A204.1 (cell line): ENCODE results near the gene SMARCAD1.
"Not testable (repeated sequence)": the region's sequence is repeated elsewhere in the genome, so short reads cannot be mapped to it uniquely, and the experiment has no call there.

Experiments
- FAIRE-seq: peaks from 2 replicates; lab custom pipeline; 2012; peaks lifted over from hg19 to GRCh38; lab: Jason Lieb, UNC

The SMARCAD1 gene

GRCh38 chr4:94232519-94232918 is 24.9 kb downstream of the SMARCAD1 start:
- FAIRE-seq = no peak

- FAIRE-seq = no peak
Measured at GRCh38 chr4:94235825-94236224, 28.2 kb downstream of the SMARCAD1 start.

GRCh38 chr4:94237271-94237670 is 29.6 kb downstream of the SMARCAD1 start:
- FAIRE-seq = no peak

GRCh38 chr4:94238160-94238559 is 30.5 kb downstream of the SMARCAD1 start:
- FAIRE-seq = no peak

- FAIRE-seq = no peak
Measured at GRCh38 chr4:94240384-94240783, 32.7 kb downstream of the SMARCAD1 start.

GRCh38 chr4:94244087-94244828 is 36.6 kb downstream of the SMARCAD1 start:
- no peak for FAIRE-seq

- no peak for FAIRE-seq
Measured at GRCh38 chr4:94244829-94245185, 37.1 kb downstream of the SMARCAD1 start.

GRCh38 chr4:94251094-94251493 is 43.4 kb downstream of the SMARCAD1 start:
- FAIRE-seq = no peak

- no peak for FAIRE-seq
Measured at GRCh38 chr4:94253036-94253435, 45.4 kb downstream of the SMARCAD1 start.

- FAIRE-seq = no peak
Measured at GRCh38 chr4:94256144-94256783, 48.6 kb downstream of the SMARCAD1 start.

GRCh38 chr4:94256828-94257227 is 49.2 kb downstream of the SMARCAD1 start:
- peak; percentile 89 for FAIRE-seq

GRCh38 chr4:94262163-94263016 is 54.7 kb downstream of the SMARCAD1 start:
- FAIRE-seq = no peak

- FAIRE-seq = no peak
Measured at GRCh38 chr4:94267037-94267436, 59.4 kb downstream of the SMARCAD1 start.

GRCh38 chr4:94271248-94271647 is 63.6 kb downstream of the SMARCAD1 start:
- FAIRE-seq = no peak

GRCh38 chr4:94274912-94275311 is 67.2 kb downstream of the SMARCAD1 start:
- no peak for FAIRE-seq

GRCh38 chr4:94276204-94276603 is 68.5 kb downstream of the SMARCAD1 start:
- FAIRE-seq = peak; percentile 65

GRCh38 chr4:94277534-94277933 is 69.9 kb downstream of the SMARCAD1 start:
- no peak for FAIRE-seq

GRCh38 chr4:94278781-94279180 is 71.1 kb downstream of the SMARCAD1 start:
- no peak for FAIRE-seq

- FAIRE-seq = no peak
Measured at GRCh38 chr4:94284889-94285288, 77.2 kb downstream of the SMARCAD1 start.

GRCh38 chr4:94285666-94286065 is 78.0 kb downstream of the SMARCAD1 start:
- FAIRE-seq = no peak

GRCh38 chr4:94290245-94290644 is 82.6 kb downstream of the SMARCAD1 start:
- no peak for FAIRE-seq

GRCh38 chr4:94293981-94294380 is 86.3 kb downstream of the SMARCAD1 start:
- not testable (repeated sequence) for FAIRE-seq

GRCh38 chr4:94295473-94295872 is 87.8 kb downstream of the SMARCAD1 start:
- FAIRE-seq = not testable (repeated sequence)
